Left lung (tissue), 10 donors: ENCODE results near the gene PMPCA. TPM values are rescaled to one million over a fixed set of nuclear protein-coding genes. Genes with fewer than 3 reads are reported as not detected.

ENCODE experiments used
- ATAC-seq: fragments of 200-7000 bp; cut with Tn5 transposase; one replicate; pipeline ENCODE4 v1.9.1; 2020; ENCODE audit warnings: moderate library complexity
- DNase-seq, 4 donors: peaks; one replicate each; pipeline ENCODE4 v3.0.0-alpha.2; 2013 to 2020
- H3K27ac ChIP-seq, 2 donors: fragments of 200-600 bp; sonication (generic) in 1 of 2; one replicate each; pipeline versions ENCODE4 v1.5.0 to v1.8.0; 2020 to 2021
- H3K27me3 ChIP-seq, 2 donors: fragments of 200-600 bp; sonication (generic) in 1 of 2; one replicate each; pipeline versions ENCODE4 v1.5.0 to v1.8.0; 2020 to 2021
- H3K36me3 ChIP-seq, 2 donors: fragments of 200-600 bp; sonication (generic) in 1 of 2; one replicate each; pipeline versions ENCODE4 v1.5.0 to v1.8.0; 2020 to 2021
- H3K4me1 ChIP-seq, 2 donors: fragments of 200-600 bp; one replicate each; pipeline ENCODE4 v1.8.0; 2021
- H3K4me3 ChIP-seq, 2 donors: fragments of 200-600 bp; sonication (generic) in 1 of 2; one replicate each; pipeline versions ENCODE4 v1.5.0 to v1.8.0; 2020 to 2021; ENCODE audit warnings: mild to moderate bottlenecking in 1 of 2
- H3K9me3 ChIP-seq, 2 donors: fragments of 200-600 bp; sonication (generic) in 1 of 2; one replicate each; pipeline versions ENCODE4 v1.5.0 to v1.8.0; 2020 to 2021
- CTCF ChIP-seq, 2 donors: fragments of 200-600 bp; sonication (generic) in 1 of 2; IDR thresholded peaks; one replicate each; pipeline versions ENCODE4 v1.5.0 to v1.8.0; 2021; ENCODE audit warnings: antibody characterized with exemption in 2 of 2
- intact Hi-C, 2 donors: fragments of 100-400 bp; cut with DNase I; formaldehyde crosslinking; loops; one replicate each; pipeline versions ENCODE4 v1.11.2 to v1.14.2; 2022
- polyA plus RNA-seq, 6 donors: library from polyadenylated mRNA; unstranded; fragments of 120-200 nt; gene quantifications; one replicate each; pipeline ENCODE4 v1.2.1, GENCODE V29; 2013; ENCODE audit not compliant: insufficient read length in 6 of 6
- total RNA-seq, 2 donors: library from RNA; stranded (reverse); fragmentation: NEBNext Ultra II Directional; extraction: Animal tissue kit (Norgen Biotek cat#: 25700); gene quantifications; one replicate each; pipeline ENCODE4 v1.2.1, GENCODE V29; 2021
- donor health status: DM: no; HTN: yes; CAD: no.
- donor health status: DM: no; HTN: no; CAD: no.

Gene PMPCA
- total and polyA plus RNA-seq, 8 donors: 44.7 to 59.5 (median 53.1) TPM

GRCh38 chr9:136471802-136472487 is 61.5 kb downstream of the PMPCA start:
- no peak overlapping the region for H3K4me3 ChIP-seq
- H3K36me3 ChIP-seq: peaks cover 0 to 100% of the 10 kb centered on the region in 2 donors
- intact Hi-C loops: no loop called here

GRCh38 chr9:136472640-136473353 is 62.3 kb downstream of the PMPCA start:
- no peak for DNase-seq
- H3K9me3 ChIP-seq: no peaks in the 10 kb centered on the region
- H3K27me3 ChIP-seq: no peaks in the 10 kb centered on the region
- no peaks in the 10 kb centered on the region for H3K4me1 ChIP-seq
- intact Hi-C loops: no loop called here
- no peak overlapping the region for H3K4me3 ChIP-seq
- ATAC-seq: no peak
- H3K36me3 ChIP-seq: peaks cover 0 to 100% of the 10 kb centered on the region in 2 donors
- TF ChIP-seq CTCF (IDR thresholded peaks at IDR 0.05): no peak
- no peak overlapping the region for H3K27ac ChIP-seq

More at GRCh38 chr9:136471802-136472487, 61.5 kb downstream of the PMPCA start:
- no peaks in the 10 kb centered on the region for H3K27me3 ChIP-seq
- no peak for TF ChIP-seq CTCF (IDR thresholded peaks at IDR 0.05)
- DNase-seq (no peak), ATAC-seq (no peak)
- no peaks in the 10 kb centered on the region for H3K4me1 ChIP-seq
- no peaks in the 10 kb centered on the region for H3K9me3 ChIP-seq
- no peak overlapping the region for H3K27ac ChIP-seq

- no peak for ATAC-seq
These were observed 62.9 kb downstream of the PMPCA start for GRCh38 chr9:136473354-136473721.

More at GRCh38 chr9:136473354-136473721, 62.9 kb downstream of the PMPCA start:
- Histone ChIP-seq H3K27ac (no peak overlapping the region), H3K4me3 (no peak overlapping the region), H3K36me3 (peaks cover 0 to 100% of the 10 kb centered on the region in 2 donors), H3K4me1 (no peaks in the 10 kb centered on the region), H3K9me3 (no peaks in the 10 kb centered on the region), H3K27me3 (no peaks in the 10 kb centered on the region)
- TF ChIP-seq CTCF (IDR thresholded peaks at IDR 0.05): no peak
- no peak for DNase-seq
- intact Hi-C loops: no loop called here

Other genes starting within 250 kb of the PMPCA start
- gene LHX3, start 205.5 kb upstream of the PMPCA start, total RNA-seq: not detected
- gene LHX3, start 205.5 kb upstream of the PMPCA start, polyA plus RNA-seq: not detected
- 10 to 100 TPM; 10.5 to 13.6 TPM for gene QSOX2, start 164.8 kb upstream of the PMPCA start, total RNA-seq
- gene QSOX2, start 164.8 kb upstream of the PMPCA start, polyA plus RNA-seq: 10 to 100 TPM in 5 of 6 donors, 1 to 10 TPM in 1; 9.5 to 15.4 (median 12.0) TPM
- gene CCDC187, start 106.6 kb upstream of the PMPCA start, total RNA-seq: 1 to 10 TPM in 1 of 2 donors, under 1 TPM in 1; 0.47 to 2.6 TPM
- gene CCDC187, start 106.6 kb upstream of the PMPCA start, polyA plus RNA-seq: 1 to 10 TPM; 1.1 to 3.0 (median 1.9) TPM
- gene GPSM1, start 83.1 kb upstream of the PMPCA start, total RNA-seq: 10 to 100 TPM; 21.7 to 22.4 TPM
- 10 to 100 TPM; 41.9 to 84.3 (median 55.0) TPM for gene GPSM1, start 83.1 kb upstream of the PMPCA start, polyA plus RNA-seq
- 10 to 100 TPM; 12.0 to 17.5 TPM for gene DNLZ, start 46.9 kb upstream of the PMPCA start, total RNA-seq
- gene DNLZ, start 46.9 kb upstream of the PMPCA start, polyA plus RNA-seq: 10 to 100 TPM in 2 of 6 donors, 1 to 10 TPM in 4; 4.2 to 18.8 (median 6.2) TPM
- 10 to 100 TPM in 1 of 2 donors, 1 to 10 TPM in 1; 6.6 to 11.1 TPM for gene CARD9, start 37.0 kb upstream of the PMPCA start, total RNA-seq
- 1 to 10 TPM in 5 of 6 donors, under 1 TPM in 1; 0.66 to 1.7 (median 1.3) TPM for gene CARD9, start 37.0 kb upstream of the PMPCA start, polyA plus RNA-seq
- 1 to 10 TPM; 5.8 to 7.6 TPM for gene SNAPC4, start 10.5 kb upstream of the PMPCA start, total RNA-seq
- 10 to 100 TPM; 10.6 to 14.2 (median 12.0) TPM for gene SNAPC4, start 10.5 kb upstream of the PMPCA start, polyA plus RNA-seq
- 10 to 100 TPM; 37.8 to 62.5 TPM for gene ENTR1, start within 50 bp of the PMPCA start, total RNA-seq
- gene ENTR1, start within 50 bp of the PMPCA start, polyA plus RNA-seq: 10 to 100 TPM; 40.6 to 64.5 (median 51.8) TPM
- 10 to 100 TPM; 12.0 TPM for gene INPP5E, start 29.2 kb downstream of the PMPCA start, total RNA-seq
- gene INPP5E, start 29.2 kb downstream of the PMPCA start, polyA plus RNA-seq: 10 to 100 TPM; 11.4 to 19.8 (median 14.3) TPM
- gene SEC16A, start 72.4 kb downstream of the PMPCA start, total RNA-seq: 10 to 100 TPM; 77.8 to 79.5 TPM
- gene SEC16A, start 72.4 kb downstream of the PMPCA start, polyA plus RNA-seq: 10 to 100 TPM; 51.2 to 69.4 (median 56.5) TPM
- 100 to 1,000 TPM in 1 of 2 donors, 10 to 100 TPM in 1; 65.1 to 102 TPM for gene NOTCH1, start 135.4 kb downstream of the PMPCA start, total RNA-seq
- 10 to 100 TPM; 21.7 to 41.7 (median 30.4) TPM for gene NOTCH1, start 135.4 kb downstream of the PMPCA start, polyA plus RNA-seq